Uterus (tissue), 4 donors: ENCODE data around the gene ARRDC3. TPM values are rescaled to one million over a fixed set of nuclear protein-coding genes. Genes with fewer than 3 reads are reported as not detected.
A peak's percentile ranks its signal among the peaks of the same experiment; 100 is the strongest.

Experiments used
- DNase-seq, 2 donors: peaks; one replicate each; pipeline ENCODE4 v3.0.0-alpha.2; 2019 to 2020
- H3K27ac ChIP-seq, 2 donors: fragments of 200-600 bp; sonication (generic); 1 replicate in 1 of 2; 2 replicates in 1 of 2; pipeline ENCODE4 v1.5.1; 2016 to 2018
- H3K27me3 ChIP-seq, 2 donors: fragments of 200-600 bp; sonication (generic); one replicate each; pipeline ENCODE4 v1.5.1; 2018 to 2019; ENCODE audit warnings: control low read depth in 1 of 2
- H3K36me3 ChIP-seq, 2 donors: fragments of 200-600 bp; sonication (generic); one replicate each; pipeline ENCODE4 v1.5.1; 2019; ENCODE audit warnings: control low read depth in 1 of 2
- H3K4me1 ChIP-seq, 2 donors: fragments of 200-600 bp; sonication (generic); one replicate each; pipeline ENCODE4 v1.5.1; 2018 to 2019; ENCODE audit warnings: control low read depth in 1 of 2
- H3K4me3 ChIP-seq, 2 donors: fragments of 200-600 bp; sonication (generic); 1 replicate in 1 of 2; 2 replicates in 1 of 2; pipeline ENCODE4 v1.5.1; 2018 to 2019; ENCODE audit warnings: mild to moderate bottlenecking in 1 of 2
- H3K9me3 ChIP-seq, 2 donors: fragments of 200-600 bp; sonication (generic); one replicate each; pipeline ENCODE4 v1.5.1; 2019; ENCODE audit warnings: control low read depth in 1 of 2
- POLR2A ChIP-seq, 2 donors: fragments of 450-650 bp; IDR thresholded peaks; one replicate each; pipeline ENCODE4 v1.6.1; 2016; ENCODE audit warnings: antibody characterized with exemption in 2 of 2, mild to moderate bottlenecking in 1 of 2, moderate library complexity in 1 of 2
- intact Hi-C: fragments of 100-400 bp; cut with DNase I; formaldehyde crosslinking; loops from one replicate; pipeline ENCODE4 v1.15.1; 2023; ENCODE audit warnings: low total_unique reads
- total RNA-seq, 4 donors: library from RNA; depleted of rRNA in 3 of 4; stranded (reverse); fragments of >200 nt in 3 of 4; gene quantifications; one replicate each; pipeline versions ENCODE4 v1.1.0 to v1.2.4, GENCODE V29; 2014 to 2023
- TF ChIP-seq, protein P1 (sequence below), 4 experiments: fragments of 200-600 bp in 2 of 4; fragments of 450-650 bp in 2 of 4; sonication (generic) in 2 of 4; IDR thresholded peaks; one replicate each; pipeline ENCODE4 v1.5.1; 2016 to 2019; ENCODE audit warnings: antibody characterized with exemption in 4 of 4, mild to moderate bottlenecking in 2 of 4, moderate library complexity in 1 of 4
- donor health status: DM: yes; HTN: yes; CAD: no.

ARRDC3 gene
- total RNA-seq, 4 donors from 2014 or later: 11.5 to 237 (median 38.6) TPM

DNA sequence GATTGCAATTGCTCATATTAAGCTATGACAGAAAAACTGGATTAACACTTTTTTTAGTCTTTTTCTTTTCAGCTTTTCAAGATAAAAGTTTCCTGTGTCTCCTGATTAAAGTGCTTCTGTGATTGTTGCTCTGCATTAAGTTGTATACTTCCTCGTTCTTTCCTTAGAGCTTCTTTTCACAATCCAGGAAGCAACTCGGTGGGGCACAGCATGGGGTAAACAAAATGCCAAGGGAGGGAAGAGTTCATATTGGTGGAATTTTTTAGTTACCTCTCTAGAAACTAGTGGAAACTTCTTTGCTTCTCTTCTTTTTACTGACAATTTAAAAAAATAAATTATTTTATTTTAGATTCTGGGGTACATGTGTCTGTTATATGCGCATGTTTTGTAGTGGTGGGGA lies 37.8 kb upstream of the ARRDC3 start:
- H3K9me3 ChIP-seq: no peaks in the 10 kb centered on the region
- H3K27me3 ChIP-seq: no peaks in the 10 kb centered on the region
- no peak for TF ChIP-seq POLR2A (IDR thresholded peaks at IDR 0.05)
- TF ChIP-seq, protein P1, sequence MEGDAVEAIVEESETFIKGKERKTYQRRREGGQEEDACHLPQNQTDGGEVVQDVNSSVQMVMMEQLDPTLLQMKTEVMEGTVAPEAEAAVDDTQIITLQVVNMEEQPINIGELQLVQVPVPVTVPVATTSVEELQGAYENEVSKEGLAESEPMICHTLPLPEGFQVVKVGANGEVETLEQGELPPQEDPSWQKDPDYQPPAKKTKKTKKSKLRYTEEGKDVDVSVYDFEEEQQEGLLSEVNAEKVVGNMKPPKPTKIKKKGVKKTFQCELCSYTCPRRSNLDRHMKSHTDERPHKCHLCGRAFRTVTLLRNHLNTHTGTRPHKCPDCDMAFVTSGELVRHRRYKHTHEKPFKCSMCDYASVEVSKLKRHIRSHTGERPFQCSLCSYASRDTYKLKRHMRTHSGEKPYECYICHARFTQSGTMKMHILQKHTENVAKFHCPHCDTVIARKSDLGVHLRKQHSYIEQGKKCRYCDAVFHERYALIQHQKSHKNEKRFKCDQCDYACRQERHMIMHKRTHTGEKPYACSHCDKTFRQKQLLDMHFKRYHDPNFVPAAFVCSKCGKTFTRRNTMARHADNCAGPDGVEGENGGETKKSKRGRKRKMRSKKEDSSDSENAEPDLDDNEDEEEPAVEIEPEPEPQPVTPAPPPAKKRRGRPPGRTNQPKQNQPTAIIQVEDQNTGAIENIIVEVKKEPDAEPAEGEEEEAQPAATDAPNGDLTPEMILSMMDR (IDR thresholded peaks at IDR 0.05): no peak
- no peaks in the 10 kb centered on the region for H3K4me1 ChIP-seq
- DNase-seq: no peak
- no peak overlapping the region for H3K4me3 ChIP-seq
- no peak overlapping the region for H3K27ac ChIP-seq
- no peaks in the 10 kb centered on the region for H3K36me3 ChIP-seq
- intact Hi-C loops: no loop called here

- Histone ChIP-seq H3K4me3 (no peak overlapping the region), H3K27me3 (no peaks in the 10 kb centered on the region), H3K4me1 (no peaks in the 10 kb centered on the region), H3K9me3 (no peaks in the 10 kb centered on the region), H3K27ac (no peak overlapping the region), H3K36me3 (no peaks in the 10 kb centered on the region)
- TF ChIP-seq, protein P1 (IDR thresholded peaks at IDR 0.05): peak; percentile 61 to 80 (median 66)
- TF ChIP-seq POLR2A (IDR thresholded peaks at IDR 0.05): no peak
- intact Hi-C loops: loop anchor here (10.0 kb wide), 1 partner anchor 555 kb away; no protein-coding TSS in a partner anchor
- peak; percentile 45 to 57 for DNase-seq
These were observed 36.7 kb upstream of the ARRDC3 start for GRCh38 chr5:91419571-91420537.

DNA sequence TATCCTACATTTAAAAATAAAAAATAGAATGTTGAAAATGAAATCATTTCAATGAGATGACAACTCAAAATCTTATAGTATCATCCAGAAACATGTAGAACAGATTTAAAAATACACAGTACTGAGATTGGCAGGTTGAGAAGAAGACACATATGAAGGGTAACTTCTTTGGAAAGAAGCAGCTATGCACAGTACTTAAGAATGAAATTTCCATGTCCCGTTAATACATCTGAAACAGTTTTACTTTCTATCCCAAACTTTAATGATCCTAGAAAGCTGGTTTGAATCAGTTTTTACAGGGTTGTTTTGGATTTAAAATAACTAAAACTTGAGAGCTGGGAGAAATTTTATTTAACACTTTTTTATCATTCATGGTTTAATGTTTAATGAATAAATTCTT lies 36.0 kb upstream of the ARRDC3 start:
- Histone ChIP-seq H3K27ac (no peak overlapping the region), H3K27me3 (no peaks in the 10 kb centered on the region), H3K4me1 (no peaks in the 10 kb centered on the region), H3K4me3 (no peak overlapping the region), H3K9me3 (no peaks in the 10 kb centered on the region), H3K36me3 (no peaks in the 10 kb centered on the region)
- DNase-seq: no peak
- no peak for TF ChIP-seq POLR2A (IDR thresholded peaks at IDR 0.05)
- TF ChIP-seq, protein P1 (IDR thresholded peaks at IDR 0.05): no peak
- intact Hi-C loops: loop anchor here (10.0 kb wide), 1 partner anchor 554 kb away; no protein-coding TSS in a partner anchor

- Histone ChIP-seq H3K27ac (no peak overlapping the region), H3K27me3 (no peaks in the 10 kb centered on the region), H3K9me3 (no peaks in the 10 kb centered on the region), H3K4me1 (no peaks in the 10 kb centered on the region), H3K36me3 (no peaks in the 10 kb centered on the region), H3K4me3 (no peak overlapping the region)
- intact Hi-C loops: loop anchor here (10.0 kb wide), 1 partner anchor 553 kb away; no protein-coding TSS in a partner anchor
- TF ChIP-seq POLR2A (IDR thresholded peaks at IDR 0.05): no peak
- TF ChIP-seq, protein P1 (IDR thresholded peaks at IDR 0.05): no peak
- no peak for DNase-seq
These were observed 35.0 kb upstream of the ARRDC3 start for GRCh38 chr5:91418158-91418557.

- no peak overlapping the region for H3K27ac ChIP-seq
- DNase-seq: no peak
- H3K4me1 ChIP-seq: no peaks in the 10 kb centered on the region
- intact Hi-C loops: loop anchor here (10.0 kb wide), 1 partner anchor 552 kb away; no protein-coding TSS in a partner anchor
- H3K27me3 ChIP-seq: no peaks in the 10 kb centered on the region
- TF ChIP-seq POLR2A (IDR thresholded peaks at IDR 0.05): no peak
- TF ChIP-seq, protein P1 (IDR thresholded peaks at IDR 0.05): no peak
- no peaks in the 10 kb centered on the region for H3K36me3 ChIP-seq
- H3K4me3 ChIP-seq: no peak overlapping the region
- no peaks in the 10 kb centered on the region for H3K9me3 ChIP-seq
These were observed 34.1 kb upstream of the ARRDC3 start for GRCh38 chr5:91417219-91417618.
